Stimulated activated CD8-positive, alpha-beta memory T cell treated with anti-CD3 and anti-CD28 coated beads, Interleukin-4, amount 100 ng/mL, for 24 hours (primary cell): ENCODE results near the gene FAM168B.

ENCODE experiments used
- DNase-seq: peaks from one replicate; pipeline ENCODE4 v3.0.0-alpha.2; 2020; ENCODE audit warnings: low read depth

FAM168B gene

DNA sequence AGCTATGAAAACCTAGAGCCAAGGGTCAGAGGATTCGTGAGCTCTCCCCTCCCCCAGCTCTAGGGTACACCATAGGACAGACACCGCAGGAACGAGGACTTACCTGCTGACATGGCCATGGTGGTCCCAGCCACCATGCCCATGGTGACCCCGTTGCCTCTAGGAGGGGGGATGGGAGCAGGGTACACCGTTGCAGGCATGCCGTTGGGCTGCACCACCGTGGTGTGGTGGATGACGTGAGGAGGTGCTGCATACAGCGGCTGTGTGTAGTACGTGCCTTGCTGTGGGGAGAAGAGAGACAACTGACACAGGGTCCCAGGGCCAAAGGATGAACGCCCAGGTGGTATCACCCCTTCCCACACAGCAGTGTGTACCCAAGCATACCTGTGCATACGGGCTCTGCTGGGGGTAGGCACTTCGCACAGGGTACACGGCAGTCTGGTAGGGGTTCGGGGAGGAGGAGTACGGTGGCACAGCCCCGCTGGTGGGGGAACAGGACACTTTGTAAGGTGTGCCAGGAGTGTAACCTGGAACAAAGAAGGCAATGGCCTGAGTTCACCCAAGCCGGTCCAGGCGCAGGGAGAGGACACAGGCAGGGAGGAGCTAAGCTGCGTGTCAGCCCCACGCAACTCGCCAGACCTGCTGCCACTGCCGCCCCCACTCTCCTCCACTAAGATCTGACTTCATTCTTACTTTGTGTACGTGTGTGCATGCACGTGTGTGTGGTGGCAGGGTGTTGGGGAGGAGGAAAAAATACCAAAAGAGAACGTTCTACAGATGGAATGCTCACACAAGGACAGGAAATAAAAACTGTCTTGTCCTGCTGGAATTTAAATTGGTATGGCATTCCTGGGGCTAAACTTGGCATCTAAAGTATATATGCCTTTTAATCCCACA, 37.8 kb downstream of the FAM168B start:
- DNase-seq: no peak

GRCh38 chr2:131054488-131054887, 38.8 kb downstream of the FAM168B start:
- DNase-seq: no peak

DNA sequence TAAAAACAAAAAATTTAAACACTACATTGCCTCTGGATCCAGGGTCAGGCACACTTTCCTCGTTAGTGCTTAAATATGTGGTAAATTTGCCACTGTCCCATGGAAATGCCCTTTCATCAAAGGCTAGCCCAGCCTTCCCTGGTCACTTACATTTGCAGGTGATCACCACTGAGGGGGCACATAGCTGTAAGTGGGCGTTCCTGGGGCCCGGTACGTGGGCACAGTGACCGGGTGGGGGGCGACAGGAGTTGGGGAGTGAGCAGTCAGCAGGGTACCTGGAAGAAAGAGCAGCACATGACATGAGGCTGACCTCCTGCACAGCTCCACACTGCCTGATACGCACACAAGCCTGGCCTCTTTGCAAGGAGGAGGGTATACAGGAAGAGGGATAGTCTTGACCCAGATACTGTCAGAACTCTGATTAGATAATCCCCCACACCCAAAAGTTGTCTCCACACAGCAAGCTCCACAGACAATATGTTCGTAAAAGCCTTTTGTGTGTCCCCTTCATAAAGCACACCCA, 40.5 kb downstream of the FAM168B start:
- DNase-seq: no peak

DNA sequence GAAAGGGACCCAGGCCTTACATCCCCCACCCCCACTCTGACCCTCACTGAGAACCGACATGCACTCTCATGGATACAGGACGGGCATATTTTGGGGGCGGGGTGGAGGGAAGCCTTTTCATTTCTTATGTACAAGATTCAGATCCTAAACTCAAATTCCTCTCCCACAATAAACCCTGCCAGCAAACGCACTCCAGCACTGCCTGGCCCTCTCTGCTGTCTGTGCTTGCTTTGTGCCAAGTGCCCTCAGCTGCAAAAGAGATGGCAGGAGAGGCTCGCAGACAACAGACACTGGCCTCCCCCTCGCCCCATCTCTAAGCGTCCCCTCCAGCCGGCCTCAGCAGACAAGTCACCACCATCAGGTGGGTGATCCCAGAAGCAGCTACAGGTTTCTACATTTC, 42.4 kb downstream of the FAM168B start:
- DNase-seq: no peak

DNA sequence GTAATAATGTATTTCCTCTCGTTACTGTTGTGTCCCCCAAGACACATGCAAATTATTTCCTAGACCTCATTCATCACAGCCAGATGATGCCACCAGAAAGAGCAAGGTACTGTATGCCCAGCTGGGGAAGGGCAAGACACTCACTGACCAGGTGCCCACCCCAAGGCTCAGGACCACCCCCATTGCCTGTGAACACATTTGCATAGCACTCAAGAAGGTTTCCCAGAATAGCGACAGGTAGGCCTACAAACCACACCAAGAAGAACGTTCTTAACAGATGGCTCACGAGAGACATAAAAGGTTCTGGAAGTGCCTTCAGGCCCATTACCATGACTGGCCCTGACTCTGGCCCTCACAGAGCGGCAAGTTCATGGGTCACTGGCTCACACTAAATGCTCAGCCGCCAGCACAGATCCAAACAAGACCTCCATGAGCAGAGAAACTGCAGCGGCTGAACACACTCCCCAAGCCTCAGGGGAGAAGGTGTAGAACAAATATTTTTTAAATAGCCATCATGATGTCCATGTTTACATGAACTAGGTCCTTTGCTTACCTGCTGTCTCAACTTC, 44.0 kb downstream of the FAM168B start:
- no peak for DNase-seq

DNA sequence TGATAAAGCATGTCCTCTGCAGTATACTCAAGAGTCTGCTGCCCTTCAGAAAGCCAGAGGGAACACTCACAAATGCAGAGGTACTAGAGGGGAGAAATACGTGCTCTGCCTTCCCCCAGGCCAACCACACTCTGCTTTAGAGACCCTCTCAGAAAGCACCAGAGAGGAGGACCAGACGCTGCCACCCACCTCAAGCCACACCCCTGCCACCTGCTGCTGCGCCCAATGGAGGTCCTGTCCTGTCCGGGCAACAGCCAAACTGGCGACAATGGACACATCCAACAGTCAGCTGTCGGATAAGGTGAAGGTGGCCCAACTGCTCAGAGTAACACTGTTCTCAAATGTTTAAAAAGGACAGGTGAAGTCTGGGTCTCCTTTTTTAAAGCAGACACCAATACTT, 44.6 kb downstream of the FAM168B start:
- no peak for DNase-seq

- no peak for DNase-seq
These were observed 45.2 kb downstream of the FAM168B start for GRCh38 chr2:131047920-131048560.

DNA sequence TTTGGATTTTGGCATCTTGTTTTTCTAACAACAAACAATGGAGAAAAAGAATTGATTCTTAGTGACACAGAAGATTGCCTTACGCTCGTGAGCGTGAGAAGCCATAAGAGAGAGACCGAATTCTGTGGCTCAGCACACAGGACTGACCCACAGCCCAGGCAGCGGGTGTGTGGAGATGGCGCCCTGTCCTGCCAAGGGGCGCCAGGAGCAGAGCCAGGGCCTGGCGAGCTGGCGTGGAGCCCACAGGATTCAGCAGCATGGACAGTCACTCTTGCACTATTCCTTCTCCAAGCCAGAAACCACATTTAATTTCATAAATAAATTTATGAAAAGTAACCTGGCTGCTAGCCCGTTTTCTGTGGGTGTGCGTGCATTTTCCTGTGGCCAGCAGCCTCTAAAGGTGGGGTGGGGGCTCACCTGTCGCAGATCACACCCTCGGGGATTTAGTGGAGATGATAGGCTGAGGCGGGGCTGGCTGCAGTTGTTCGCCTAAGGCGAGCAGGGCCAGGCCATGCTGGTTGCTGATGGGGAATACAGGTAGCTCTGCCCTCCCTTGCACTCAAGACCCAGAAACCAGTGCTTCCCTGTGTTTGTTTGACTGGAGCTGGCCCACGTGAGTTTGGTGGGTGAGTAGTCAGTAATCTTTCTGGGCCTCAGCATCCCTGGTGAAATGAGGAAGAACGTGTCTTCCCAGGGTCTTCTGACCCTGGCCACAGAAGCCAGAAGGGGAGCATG, 46.2 kb downstream of the FAM168B start:
- DNase-seq: no peak

DNA sequence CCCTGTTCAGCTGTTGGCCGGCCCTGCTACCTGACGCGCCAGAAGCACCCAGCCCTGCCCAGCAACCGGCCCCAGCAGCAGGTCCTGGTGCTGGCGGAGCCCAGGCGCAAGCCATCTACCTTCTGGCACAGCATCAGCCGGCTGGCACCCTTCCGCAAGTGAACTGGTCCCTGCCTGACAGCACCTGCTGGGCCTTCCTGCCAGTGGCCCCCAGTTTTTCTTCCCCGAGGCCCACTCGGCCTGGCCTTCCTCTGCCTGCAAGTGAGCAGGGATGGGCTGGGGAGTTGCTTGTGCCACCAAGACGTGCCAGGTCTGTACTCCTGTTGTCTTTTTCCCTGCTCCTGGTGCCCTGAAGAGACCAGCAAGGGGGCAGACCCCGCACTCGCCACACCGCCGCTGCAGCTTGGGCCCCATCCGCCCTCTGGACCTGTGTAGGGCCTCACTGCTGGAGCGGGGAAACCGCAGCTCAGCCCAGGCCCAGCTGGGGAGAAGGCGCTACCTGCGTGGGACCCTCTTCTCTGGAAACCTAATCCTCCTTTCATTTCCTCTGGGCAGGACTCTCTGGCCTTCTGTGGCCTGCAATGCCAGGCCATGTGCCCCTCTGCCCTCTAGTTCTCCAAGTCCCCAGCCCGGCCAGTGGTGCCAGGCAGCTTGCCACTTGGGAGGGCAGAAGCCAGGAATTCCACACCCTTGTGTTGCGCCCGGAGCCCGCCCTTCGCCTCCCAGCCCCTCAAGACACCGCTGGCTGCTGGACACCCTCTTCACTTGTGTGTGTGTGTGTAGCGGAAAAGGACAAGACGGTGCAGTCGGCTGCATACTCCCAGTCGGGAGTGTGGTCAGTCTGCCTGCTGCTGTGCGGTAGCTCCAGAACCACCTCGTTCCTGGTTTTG, 47.0 kb downstream of the FAM168B start:
- no peak for DNase-seq

GRCh38 chr2:131045286-131046027, 47.8 kb downstream of the FAM168B start:
- no peak for DNase-seq

DNA sequence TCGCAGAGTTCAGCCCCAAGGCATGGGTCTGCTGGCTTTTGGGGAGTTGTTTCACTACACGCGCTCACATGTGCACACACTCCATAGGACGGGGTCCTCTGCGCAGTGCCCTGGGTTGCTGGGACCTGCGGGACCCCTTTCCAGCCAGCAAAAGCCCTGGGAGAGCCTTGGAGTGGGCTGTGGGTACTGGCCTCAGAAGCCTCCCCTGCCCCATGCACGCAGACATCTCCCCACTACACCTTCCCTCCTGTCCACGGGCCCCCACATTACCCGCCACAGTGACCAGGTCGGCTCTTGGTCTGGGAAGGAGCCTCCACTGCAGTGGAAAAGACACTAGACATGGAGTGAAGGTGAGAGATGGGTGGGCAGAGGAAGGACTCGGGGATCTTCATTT, 48.5 kb downstream of the FAM168B start:
- no peak for DNase-seq

GRCh38 chr2:131044075-131044756, 49.0 kb downstream of the FAM168B start:
- DNase-seq: no peak

DNA sequence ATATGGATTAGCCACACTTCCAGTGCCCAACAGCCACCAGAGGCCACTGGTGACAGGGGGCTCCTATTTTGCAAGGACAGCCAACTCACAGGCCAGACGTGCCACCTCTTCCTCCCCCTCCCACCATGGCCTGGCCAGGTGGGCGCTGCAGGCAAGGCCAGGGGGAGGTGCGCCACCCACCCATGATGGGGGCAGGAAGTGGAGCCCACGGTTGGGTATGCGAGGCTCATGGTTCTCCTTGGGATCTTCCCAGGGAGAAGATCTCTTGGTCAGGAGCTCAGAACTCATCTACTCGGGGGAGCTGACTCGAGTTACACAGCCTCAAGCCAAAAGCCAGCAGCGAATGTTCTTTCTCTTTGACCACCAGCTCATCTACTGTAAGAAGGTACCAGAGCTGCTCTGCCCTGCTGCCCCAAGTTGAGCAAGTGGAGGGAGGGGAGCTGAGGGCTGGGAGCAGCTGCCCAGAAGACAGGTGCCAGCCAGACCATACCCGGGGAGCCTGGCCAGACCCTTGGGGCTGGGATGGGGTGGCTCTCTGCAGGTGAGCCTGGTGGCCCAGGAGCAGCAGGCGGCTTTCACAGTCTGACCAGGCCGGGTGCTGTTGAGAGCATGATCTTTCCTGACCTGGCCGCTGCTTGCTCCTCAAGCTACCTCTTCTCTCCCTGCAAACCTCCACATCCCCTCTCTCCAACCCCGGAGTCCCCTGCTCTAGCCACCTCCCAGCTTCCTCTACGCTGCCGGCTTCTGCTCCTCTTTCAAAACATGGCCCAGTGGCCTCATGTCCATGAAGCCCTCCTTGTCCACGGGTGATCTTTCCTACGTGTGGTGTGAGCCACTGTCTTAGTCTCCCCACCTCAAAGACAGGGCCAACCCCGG, 49.8 kb downstream of the FAM168B start:
- DNase-seq: no peak

DNA sequence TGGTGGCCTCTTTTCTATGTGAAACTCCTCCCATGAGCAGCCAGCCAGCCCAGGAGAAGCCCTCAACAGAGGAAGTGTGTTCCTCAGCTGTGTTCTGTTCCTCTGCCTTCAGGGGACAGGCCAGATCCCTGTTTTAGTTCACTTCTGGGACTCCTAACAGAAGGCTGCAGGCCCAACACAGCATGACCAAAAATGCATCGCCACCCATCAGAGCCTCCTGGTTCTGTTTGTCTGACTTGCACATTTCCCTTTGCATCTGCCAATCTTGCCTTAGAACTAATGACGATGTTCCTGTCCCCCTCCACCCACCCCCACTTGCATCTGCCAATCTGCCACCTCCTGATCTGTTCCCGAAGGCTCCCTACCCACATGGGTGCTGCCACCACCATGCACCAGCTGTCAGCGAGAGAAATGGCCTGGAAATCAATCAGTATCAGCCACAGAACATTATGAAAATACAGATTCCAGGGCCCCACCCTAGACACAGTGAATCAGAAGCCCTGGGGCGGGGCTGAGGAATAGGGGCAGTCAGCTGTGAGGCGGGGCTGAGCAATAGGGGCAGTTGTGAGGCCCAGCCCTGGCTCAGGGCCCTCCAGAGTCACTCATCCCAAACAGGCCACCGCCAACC, 51.0 kb downstream of the FAM168B start:
- DNase-seq: no peak

- no peak for DNase-seq
These were observed 51.7 kb downstream of the FAM168B start for GRCh38 chr2:131041402-131042147.

- DNase-seq: no peak
These were observed 52.4 kb downstream of the FAM168B start for GRCh38 chr2:131040661-131041401.
